ENCODE measurements around the gene PDE8A. TPM values are rescaled to one million over a fixed set of nuclear protein-coding genes. Genes with fewer than 3 reads are reported as not detected.

Gene PDE8A
- total RNA-seq, 6 experiments from 2014 or later = 32.7 to 40.5 (median 37.4) TPM

- intact Hi-C loops (cut with DNase I) = no loop called here
- no peaks in the 10 kb centered on the region for H3K9me3 ChIP-seq
- H3K27me3 ChIP-seq = no peaks in the 10 kb centered on the region
- H3K36me3 ChIP-seq = no peaks in the 10 kb centered on the region
- no peak overlapping the region for H3K27ac ChIP-seq
- ATAC-seq = no peak
- H3K4me1 ChIP-seq = peaks cover 0 to 10% (median 4%) of the 10 kb centered on the region in 4 donors
- DNase-seq = no peak
- H3K4me3 ChIP-seq = no peak overlapping the region
- WGBS (ENCODE audit: insufficient coverage, low coverage, low lambda C conversion rate, missing lambda C conversion rate) = 73% methylated on average over 2 of the region's 2 CpGs
- no peak for TF ChIP-seq CTCF (IDR thresholded peaks at IDR 0.05)
- TF ChIP-seq POLR2A (IDR thresholded peaks at IDR 0.05) = no peak
These were observed 168.4 kb downstream of the PDE8A start for GRCh38 chr15:85150130-85150480.

- TF ChIP-seq CTCF (IDR thresholded peaks at IDR 0.05) (no peak), POLR2A (IDR thresholded peaks at IDR 0.05) (no peak)
- Histone ChIP-seq H3K36me3 (no peaks in the 10 kb centered on the region), H3K4me3 (no peak overlapping the region), H3K27ac (no peak overlapping the region), H3K27me3 (no peaks in the 10 kb centered on the region), H3K9me3 (no peaks in the 10 kb centered on the region), H3K4me1 (peaks cover 0 to 3% (median under 1%) of the 10 kb centered on the region in 4 donors)
- no peak for ATAC-seq
- 89% methylated on average over 7 of the region's 7 CpGs for WGBS (ENCODE audit: insufficient coverage, low coverage, low lambda C conversion rate, missing lambda C conversion rate)
- no peak for DNase-seq
- intact Hi-C loops (cut with DNase I) = no loop called here
These were observed 169.5 kb downstream of the PDE8A start for GRCh38 chr15:85151145-85151544.

- DNase-seq (no peak), ATAC-seq (no peak)
- no peak overlapping the region for H3K27ac ChIP-seq
- H3K4me3 ChIP-seq = no peak overlapping the region
- intact Hi-C loops (cut with DNase I) = no loop called here
- TF ChIP-seq POLR2A (IDR thresholded peaks at IDR 0.05) (no peak), CTCF (IDR thresholded peaks at IDR 0.05) (no peak)
- WGBS (ENCODE audit: insufficient coverage, low coverage, low lambda C conversion rate, missing lambda C conversion rate) = 91% methylated on average over 3 of the region's 3 CpGs
- H3K4me1 ChIP-seq = no peaks in the 10 kb centered on the region
- no peaks in the 10 kb centered on the region for H3K36me3 ChIP-seq
- no peaks in the 10 kb centered on the region for H3K9me3 ChIP-seq
- no peaks in the 10 kb centered on the region for H3K27me3 ChIP-seq
These were observed 170.2 kb downstream of the PDE8A start for GRCh38 chr15:85151861-85152260.

- WGBS (ENCODE audit: insufficient coverage, low coverage, low lambda C conversion rate, missing lambda C conversion rate) = 19% methylated on average over 2 of the region's 2 CpGs
- TF ChIP-seq POLR2A (IDR thresholded peaks at IDR 0.05) (no peak), CTCF (IDR thresholded peaks at IDR 0.05) (no peak)
- H3K4me1 ChIP-seq = no peaks in the 10 kb centered on the region
- intact Hi-C loops (cut with DNase I) = no loop called here
- no peak overlapping the region for H3K4me3 ChIP-seq
- no peaks in the 10 kb centered on the region for H3K36me3 ChIP-seq
- DNase-seq (no peak), ATAC-seq (no peak)
- H3K27me3 ChIP-seq = no peaks in the 10 kb centered on the region
- no peaks in the 10 kb centered on the region for H3K9me3 ChIP-seq
- H3K27ac ChIP-seq = no peak overlapping the region
These were observed 172.4 kb downstream of the PDE8A start for GRCh38 chr15:85154061-85154460.

- Histone ChIP-seq H3K9me3 (no peaks in the 10 kb centered on the region), H3K4me1 (no peaks in the 10 kb centered on the region), H3K27ac (no peak overlapping the region), H3K36me3 (no peaks in the 10 kb centered on the region), H3K4me3 (no peak overlapping the region), H3K27me3 (no peaks in the 10 kb centered on the region)
- TF ChIP-seq CTCF (IDR thresholded peaks at IDR 0.05) = no peak
- TF ChIP-seq POLR2A (IDR thresholded peaks at IDR 0.05) = no peak
- intact Hi-C loops (cut with DNase I) = no loop called here
- WGBS (ENCODE audit: insufficient coverage, low coverage, low lambda C conversion rate, missing lambda C conversion rate) = 67% methylated on average over 7 of the region's 9 CpGs
- ATAC-seq (no peak), DNase-seq (no peak)
These were observed 173.7 kb downstream of the PDE8A start for GRCh38 chr15:85155360-85155759.

All from right lobe of liver (tissue), 6 donors.